ENCODE results near the gene TAOK2.
"Not testable (repeated sequence)": the region's sequence is repeated elsewhere in the genome, so short reads cannot be mapped to it uniquely, and the experiment has no call there.

Gene TAOK2

GRCh38 chr16:30025574-30025973, 51.9 kb downstream of the TAOK2 start:
- DNase-seq = no peak

GRCh38 chr16:30026449-30026848, 52.8 kb downstream of the TAOK2 start:
- DNase-seq = no peak

GRCh38 chr16:30027588-30028437, 54.1 kb downstream of the TAOK2 start:
- DNase-seq = peak; percentile 58

- DNase-seq = no peak
These were observed 54.9 kb downstream of the TAOK2 start for GRCh38 chr16:30028438-30029076.

GRCh38 chr16:30030011-30030685, 56.5 kb downstream of the TAOK2 start:
- no peak for DNase-seq

GRCh38 chr16:30030841-30031413, 57.3 kb downstream of the TAOK2 start, which contains the start of gene TLCD3B:
TSS of gene TLCD3B (minus strand) at chr16:30031271. CDS start at chr16:30030527, 744 bp downstream.
- DNase-seq = peak; percentile 77

- DNase-seq = no peak
These were observed 57.8 kb downstream of the TAOK2 start for GRCh38 chr16:30031477-30031918.

- peak; percentile 86 for DNase-seq
These were observed 58.6 kb downstream of the TAOK2 start for GRCh38 chr16:30032083-30032819.

- DNase-seq = no peak
These were observed 59.6 kb downstream of the TAOK2 start for GRCh38 chr16:30033270-30033669.

GRCh38 chr16:30040221-30040620, 66.6 kb downstream of the TAOK2 start:
- DNase-seq = no peak

GRCh38 chr16:30040690-30041089, 67.0 kb downstream of the TAOK2 start:
- not testable (repeated sequence) for DNase-seq

- DNase-seq = peak; percentile 42
These were observed 68.2 kb downstream of the TAOK2 start for GRCh38 chr16:30041841-30042240.
